GM15510 (cell line): ENCODE measurements around the gene PIGM.

Experiments used
- POLR2A ChIP-seq: IDR thresholded peaks from 3 replicates; pipeline ENCODE4 v1.6.1; 2011; ENCODE audit warnings: borderline replicate concordance; ENCODE audit not compliant: insufficient read length; ENCODE audit errors: extremely low read depth

Gene PIGM

DNA sequence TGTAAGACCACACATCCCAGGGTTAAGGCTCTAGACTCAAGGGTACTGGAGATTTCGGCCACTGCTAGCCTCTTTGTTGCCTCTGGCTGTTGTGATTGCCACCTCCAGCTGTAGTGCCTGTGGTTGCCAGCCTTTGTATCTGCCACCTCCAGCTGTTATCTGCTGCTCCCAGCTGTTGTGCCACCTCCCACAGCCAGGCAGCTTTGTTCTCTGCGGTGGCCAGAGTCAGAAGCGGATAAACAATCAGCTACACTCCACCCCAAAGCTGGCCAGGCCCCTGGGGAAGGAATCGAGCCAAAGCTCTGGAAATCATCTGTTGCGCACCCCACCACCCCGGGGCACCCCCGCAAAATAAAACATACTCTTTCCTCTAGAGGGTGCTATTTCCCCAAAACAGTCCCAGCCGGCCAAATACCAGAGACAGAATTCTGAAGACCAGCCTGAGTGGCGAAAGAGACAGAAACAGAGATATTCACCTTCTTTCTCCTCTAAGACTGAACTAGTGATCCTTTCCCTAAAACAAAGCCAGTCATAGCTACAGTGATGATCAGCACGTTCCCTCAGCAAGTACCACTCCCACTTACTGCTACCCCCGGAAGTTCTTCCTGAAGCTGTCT is 14.8 kb upstream of the PIGM start:
- no peak for TF ChIP-seq POLR2A

DNA sequence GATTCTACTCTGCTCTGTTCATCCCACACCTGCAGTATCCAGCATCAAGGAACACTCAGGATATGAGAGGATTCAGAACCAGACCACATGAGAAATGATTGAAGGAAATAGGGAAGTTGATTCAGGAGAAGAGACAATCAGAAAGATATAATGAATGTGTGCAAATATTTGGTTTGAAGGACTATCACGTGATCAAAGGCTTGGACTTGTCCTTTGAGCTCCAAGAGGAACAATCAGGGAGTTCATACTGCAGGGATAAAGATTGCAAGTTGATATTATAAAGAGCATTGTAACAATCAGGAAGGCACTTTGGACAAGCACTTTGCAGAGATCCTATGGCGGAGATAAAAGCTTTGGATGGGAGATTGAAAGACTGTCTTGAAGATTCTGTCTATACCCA is 13.9 kb upstream of the PIGM start:
- no peak for TF ChIP-seq POLR2A

DNA sequence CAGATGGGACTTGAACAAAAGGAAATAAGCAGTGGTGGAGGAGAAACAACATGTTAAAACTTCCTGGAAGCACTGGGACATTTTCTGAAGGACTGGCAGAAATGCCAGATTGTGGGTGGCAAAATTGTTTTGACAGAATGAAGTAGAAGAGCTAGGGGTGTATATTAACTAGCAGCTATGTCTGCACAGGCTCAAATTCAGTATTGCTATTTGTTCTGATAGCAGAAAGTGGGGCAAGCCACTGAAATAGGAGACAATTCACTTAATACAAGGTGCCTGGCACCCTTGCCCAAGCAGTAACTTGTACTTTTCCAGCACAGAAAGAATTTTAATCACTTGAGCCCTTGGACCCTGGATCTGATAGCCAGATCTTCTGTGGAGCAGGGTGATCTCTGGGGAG is 11.8 kb upstream of the PIGM start:
- TF ChIP-seq POLR2A, result no peak

DNA sequence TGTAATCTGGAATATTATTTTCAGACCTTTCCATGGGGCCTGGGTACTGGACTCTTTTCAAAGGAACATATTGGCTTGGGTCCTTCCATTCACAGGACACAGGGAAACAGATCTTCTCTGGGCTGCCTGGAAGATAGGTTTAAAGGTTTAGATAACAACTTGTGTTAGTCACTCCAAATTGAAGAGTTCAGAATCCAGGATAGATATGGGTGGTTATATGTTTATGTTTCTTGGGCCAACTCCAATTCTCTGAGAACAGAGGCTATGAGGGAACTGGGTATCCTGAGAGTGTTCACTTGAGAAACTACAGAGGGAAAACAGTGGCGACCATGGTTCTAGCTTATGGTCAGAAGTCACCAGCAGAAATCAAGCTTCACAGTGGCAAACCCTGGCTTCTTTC is 8.7 kb upstream of the PIGM start:
- TF ChIP-seq POLR2A, result no peak

DNA sequence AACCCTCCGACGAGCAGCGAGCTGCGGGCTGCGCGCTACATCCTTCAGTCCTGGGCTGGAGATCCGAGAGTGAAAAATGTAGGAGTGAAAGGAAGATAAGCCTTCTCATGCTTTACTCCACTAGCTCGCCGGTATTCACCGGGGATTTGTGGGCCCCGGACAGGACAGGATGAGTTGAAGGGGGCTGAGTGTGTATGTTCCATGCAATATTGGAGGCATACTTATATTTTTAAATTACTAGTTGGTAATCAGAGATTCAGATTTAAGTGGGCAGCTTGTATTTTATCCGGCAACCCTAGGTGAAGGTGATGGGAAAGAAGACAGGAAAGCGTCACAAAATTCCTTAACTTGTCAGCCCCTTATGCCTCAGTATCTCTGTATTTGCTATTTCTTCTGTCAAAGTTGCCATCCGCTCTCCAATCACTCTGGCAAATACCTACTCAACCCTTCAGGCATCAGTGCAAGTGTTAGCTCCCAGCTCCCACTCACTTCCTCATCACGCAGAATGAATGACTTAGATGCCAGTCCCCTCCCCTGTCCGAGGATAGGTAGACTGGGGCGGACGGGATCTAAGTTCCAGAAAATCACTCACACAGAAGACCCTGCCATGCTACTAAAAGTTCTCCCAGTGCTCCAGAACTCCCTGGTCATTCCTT is 503 bp upstream of the PIGM start:
- no peak for TF ChIP-seq POLR2A

DNA sequence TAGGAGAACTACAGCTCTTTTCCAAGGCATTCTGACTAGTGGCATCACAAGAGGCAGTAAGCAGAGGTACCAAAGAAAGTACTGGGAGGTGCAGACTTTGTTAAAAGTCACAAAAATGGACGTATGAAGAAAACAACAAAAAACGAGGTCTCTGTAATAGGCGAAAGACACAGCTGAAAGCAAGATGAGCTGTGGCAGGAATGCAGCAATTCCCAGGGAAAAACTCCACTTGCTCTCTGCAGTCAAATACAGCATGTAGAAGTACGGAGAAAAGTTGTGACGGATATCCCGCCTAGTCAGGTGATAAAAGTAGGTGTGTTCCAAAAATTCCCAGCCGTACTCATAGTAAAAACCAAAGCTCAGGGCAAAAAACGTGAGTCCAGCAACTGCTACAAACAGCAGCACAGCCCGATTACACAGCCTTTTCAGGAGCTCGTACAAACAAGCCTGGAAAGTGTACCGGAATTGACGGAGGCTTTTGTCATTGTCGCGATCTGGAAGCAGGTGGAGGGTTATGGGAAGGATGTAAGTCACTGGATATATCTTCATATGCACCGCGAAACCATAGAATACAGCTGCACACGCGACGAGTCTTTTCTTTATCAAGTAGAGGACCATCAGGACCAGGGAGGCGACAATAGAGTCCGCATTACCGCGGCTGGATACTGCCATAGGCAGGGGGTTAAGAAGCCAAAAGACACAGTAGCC is 979 bp downstream of the PIGM start:
- TF ChIP-seq POLR2A, result no peak

DNA sequence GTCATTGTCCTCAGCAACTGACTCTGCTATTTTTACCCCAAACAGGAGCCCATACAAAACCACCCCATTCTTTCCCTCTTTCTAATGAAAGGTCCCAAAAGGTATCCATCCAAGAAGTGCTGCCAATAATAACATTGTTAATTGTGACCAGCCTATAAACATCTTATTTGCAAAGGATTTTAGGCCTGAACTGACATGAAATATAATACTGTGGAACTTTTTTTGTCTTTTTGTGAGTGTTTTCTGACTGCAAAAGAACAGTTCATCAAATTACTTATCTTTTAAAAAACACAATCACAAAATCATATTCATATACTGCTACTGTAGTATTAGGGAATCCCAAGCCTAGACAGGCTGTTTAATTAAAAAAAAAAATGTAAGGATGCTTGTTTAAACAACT is 3.4 kb downstream of the PIGM start:
- no peak for TF ChIP-seq POLR2A

DNA sequence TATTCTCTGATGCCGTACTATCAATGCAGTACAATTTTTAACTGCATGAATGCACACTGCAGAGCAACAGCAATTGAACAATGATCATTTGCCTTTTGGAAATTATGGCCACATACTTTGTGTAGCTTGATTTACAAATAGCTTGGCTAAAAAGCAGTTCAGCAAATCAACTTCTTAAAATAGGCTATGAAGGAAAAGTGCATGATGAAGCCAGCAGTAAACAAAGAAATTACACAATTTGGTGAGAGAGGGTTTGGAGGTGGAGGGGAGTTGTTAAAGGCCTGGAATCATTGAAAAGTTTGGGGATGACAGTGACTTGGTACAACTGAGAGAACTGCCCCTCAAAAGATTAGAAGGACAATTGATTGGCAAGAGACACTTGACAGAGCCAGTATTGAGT is 6.5 kb downstream of the PIGM start:
- no peak for TF ChIP-seq POLR2A

DNA sequence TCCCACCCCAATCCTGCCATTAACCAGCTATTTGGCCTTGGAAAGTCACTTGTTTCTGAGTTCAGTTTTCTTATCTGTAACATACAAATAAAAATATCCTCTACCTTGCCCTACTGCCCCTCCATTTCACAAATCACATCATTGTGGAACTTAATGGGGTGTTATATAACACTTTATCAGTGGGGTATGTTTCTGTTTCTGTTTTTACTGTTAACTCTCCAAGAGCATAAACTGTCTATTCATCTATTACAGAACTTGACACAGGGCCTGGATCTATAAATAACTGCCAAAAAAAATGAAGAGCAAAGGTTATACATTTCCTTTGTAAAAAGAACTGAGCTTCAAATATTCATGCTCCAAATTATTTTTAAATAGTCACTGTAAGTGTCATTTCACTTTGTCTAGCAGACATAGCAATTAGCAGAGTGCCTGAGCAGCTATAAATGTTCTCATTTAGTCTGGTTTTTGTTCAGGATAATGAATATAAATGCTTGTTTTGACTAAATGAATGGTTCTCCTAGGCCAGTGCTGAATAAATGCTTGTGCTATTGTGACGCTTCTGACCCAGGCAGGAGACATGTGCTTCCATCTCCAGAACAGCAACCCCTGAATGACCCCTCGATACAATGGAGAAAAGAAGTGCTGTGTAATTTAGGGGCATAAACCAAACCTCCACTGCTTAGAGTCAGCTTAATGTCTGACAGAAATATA is 7.4 kb downstream of the PIGM start:
- no peak for TF ChIP-seq POLR2A

DNA sequence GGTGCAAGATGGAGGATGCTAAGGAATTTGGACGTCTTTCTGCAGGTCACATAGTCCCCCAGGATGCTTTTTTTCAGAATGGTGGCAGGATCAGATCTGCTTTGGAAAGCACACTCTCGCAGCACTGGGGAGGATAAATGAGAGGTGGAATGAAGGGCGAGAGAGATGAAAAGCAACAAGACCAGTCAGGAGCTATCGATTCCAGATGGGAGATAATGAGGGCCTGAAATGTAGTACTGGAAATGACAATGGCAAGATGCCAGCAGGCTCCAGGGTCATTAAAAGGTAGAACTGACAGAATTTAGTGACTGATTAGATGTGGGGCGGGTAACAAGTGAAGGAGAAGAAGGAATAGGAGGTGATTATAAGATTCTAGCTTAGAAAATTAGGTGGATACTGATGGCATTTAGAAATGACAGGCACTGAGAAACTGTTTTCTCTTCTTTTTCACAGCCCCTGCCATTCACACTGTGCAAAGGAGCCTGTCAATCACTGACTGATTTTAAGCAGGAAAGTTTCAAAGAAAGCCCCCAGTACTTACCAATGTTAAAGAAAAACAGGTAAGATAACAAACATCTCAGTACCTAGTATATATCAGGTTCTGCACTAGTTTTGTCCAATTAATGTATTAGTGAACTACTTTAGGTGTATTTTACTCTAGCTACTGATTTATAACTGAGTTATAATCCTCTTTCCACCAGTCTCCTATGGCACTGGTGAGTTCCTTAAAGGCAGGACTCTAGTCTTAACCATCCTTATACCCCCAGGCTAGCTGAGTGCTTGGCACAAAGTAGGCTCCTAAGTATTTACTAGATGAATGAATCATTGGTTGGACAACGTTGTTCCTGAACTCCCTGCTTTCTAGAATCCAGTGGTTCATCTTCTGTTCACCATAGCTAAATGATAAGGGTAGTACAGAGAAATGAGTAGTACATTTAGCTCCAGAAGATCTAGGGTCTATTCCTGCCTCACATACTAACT is 9.2 kb downstream of the PIGM start:
- no peak for TF ChIP-seq POLR2A

DNA sequence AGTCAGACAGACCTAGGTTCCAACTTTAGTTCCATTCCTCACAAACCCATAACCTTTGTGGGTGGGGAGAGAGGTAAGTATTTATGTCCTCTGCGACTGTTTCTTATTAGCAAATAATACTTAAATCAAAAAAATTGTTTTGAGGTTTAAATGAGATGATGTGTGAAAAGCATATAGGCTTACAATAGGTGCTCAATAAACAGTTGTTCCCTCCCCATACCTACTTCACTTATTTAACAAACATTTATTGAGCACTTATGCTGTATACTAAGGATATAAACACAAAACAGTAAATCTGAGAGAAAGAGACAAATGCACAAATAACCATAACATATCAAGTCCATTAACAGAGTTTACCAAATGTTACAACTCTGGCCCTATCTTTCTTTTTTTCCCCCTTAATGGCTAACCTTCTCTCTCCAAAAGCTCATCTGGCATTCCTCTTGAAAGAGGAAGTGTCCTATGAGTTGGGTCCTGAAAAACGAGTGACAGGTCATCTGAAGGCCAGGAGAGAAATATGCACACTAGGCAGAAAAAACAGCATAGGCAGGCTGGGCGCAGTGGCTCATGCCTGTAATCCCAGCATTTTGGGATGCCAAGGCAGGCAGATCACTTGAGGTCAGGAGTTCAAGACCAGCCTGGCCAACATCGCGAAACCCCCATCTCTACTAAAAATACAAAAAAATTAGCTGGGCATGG is 10.3 kb downstream of the PIGM start:
- no peak for TF ChIP-seq POLR2A

DNA sequence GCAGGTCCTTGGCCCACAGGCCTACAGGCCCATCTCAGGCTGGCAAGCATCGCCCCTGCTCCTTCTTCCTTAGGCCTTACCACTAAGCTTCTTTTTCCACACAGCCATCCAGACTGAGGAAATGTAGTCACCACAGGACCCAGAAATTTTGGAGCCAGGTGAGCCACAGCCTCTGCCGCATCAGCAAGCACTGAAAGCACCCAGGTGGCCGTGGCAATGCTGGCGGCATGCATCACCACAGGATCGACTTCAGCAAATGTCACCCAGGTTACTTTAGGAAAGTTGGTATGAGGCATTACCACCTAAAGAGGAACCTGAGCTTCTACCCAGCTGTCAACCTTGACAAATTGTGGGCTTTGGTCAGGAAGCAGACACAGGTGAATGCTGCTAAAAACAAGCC is 11.6 kb downstream of the PIGM start:
- no peak for TF ChIP-seq POLR2A

DNA sequence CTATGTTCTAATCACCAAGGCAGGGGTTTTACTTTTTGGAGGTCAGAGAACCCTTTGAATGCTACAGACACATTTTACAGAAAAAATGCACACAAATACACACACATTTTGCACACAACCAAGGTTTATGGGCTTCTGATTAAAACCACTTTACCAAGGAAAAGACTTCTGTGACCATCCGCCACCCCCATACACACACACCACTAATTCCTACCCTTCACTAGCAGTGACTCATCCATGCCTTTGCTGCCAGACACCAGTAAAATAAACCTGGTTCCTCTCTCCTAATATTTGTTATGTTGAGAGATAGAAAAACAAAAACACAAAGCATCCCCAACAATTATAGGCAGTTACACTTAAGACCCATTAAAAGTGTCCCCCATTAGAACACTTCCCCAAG is 12.9 kb downstream of the PIGM start:
- no peak for TF ChIP-seq POLR2A

DNA sequence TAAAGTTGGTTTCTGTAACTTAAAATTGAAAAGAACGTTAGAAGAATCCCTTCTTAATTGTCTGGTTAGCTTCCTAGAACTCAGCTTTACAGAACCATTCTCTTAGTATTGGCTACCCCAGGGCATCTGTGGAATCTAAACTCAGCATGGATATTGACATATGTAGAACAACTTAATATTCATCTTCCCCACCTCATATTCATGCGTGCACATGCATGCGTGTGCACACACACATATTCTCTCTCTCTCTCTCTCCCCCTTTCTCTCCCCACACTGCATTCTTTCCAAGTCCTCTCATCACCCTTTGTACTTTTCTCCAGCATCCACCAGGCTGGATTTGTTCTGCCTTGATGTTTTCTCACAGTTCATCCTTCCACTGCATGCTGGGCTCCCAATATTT is 13.4 kb downstream of the PIGM start:
- TF ChIP-seq POLR2A, result no peak

DNA sequence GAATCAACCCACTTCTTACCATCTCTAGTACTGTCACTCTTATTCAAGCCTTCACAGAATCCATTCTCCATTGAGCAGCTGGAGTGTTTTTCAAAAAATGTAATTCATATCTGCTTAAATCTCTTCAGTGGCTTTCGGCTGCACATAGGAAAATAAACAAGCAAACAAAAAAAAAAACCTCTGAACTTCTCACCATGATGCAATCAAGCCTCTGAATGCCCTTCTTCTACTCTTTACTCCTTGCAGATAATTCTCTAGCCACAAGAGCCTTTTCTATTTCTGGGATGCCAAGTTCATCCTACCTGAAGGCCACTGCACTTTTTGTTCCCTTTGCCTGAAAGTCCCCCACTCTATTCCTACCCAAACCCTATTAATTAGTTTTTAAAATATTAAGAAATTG is 14.2 kb downstream of the PIGM start:
- no peak for TF ChIP-seq POLR2A

DNA sequence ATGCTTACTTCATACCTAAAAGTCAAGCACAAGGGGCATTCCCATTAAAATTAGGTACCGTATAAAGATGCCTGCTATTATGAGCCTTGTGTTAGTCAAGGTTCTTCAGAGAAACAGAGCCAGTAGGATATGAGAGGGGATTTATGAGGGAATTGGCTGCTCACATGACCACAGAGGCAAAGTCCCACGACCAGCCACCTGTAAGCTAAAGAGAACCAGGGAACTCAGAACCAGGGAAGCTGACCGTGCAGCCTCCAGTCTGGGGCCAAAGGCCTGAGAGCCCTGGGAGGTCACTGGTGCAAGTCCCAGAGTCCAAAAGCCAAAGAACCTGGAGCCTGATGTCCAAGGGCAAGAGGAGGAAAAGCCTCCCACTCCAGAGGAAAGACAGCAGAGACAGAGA is 20.0 kb downstream of the PIGM start:
- no peak for TF ChIP-seq POLR2A
